ENCODE measurements around the gene CARNS1. TPM values are rescaled to one million over a fixed set of nuclear protein-coding genes. Genes with fewer than 3 reads are reported as not detected.

CARNS1 gene
- total RNA-seq, 1 experiment from 2014 or later: not detected

GRCh38 chr11:67435727-67436458 lies 20.4 kb downstream of the CARNS1 start:
- in situ Hi-C loops (cut with HindIII; ENCODE audit: low sequenced_read_pairs): no loop called here
- no peak for DNase-seq (ENCODE audit: low spot score)

GRCh38 chr11:67436459-67437081 lies 21.1 kb downstream of the CARNS1 start:
- DNase-seq (ENCODE audit: low spot score): no peak
- in situ Hi-C loops (cut with HindIII; ENCODE audit: low sequenced_read_pairs): no loop called here

DNA sequence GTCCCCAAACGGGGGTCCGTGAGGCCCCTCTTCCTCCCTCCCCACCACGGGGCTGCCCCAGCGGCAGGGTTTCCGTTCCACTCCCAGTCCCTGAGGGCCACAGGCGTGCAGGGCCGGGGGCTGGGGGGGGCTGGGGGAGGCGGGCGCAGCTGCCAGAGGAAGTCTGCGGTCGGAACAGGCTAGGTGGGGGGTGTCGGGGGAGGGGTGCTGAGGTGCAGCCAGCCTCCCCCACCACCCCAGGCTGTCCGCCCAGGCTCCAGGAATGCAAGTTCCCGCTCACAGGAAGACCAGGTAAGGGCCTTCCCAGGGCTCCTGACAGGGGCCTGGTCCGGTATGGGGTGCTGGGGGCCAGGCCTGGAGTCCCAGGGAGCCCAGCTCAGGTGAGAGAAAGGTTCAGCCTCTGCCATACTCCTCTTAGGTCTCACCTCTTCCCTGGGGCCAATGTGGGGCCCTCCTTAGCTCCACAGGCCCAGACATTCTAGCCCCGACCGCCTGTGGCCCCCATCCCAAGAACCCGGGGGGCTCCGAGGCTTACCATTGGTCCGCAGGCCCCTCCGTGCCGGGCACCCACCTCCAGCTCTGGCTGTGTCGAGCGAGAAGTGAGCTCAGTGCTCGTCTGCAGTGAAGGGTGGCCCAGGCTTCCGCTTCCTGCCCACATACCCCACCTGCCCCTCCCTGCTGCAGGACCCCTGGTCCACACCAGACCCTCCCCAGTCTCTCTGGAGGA lies 21.8 kb downstream of the CARNS1 start, which contains the start of gene PTPRCAP:
TSS of gene PTPRCAP (minus strand) at position 601 of the 727 bp plus-strand sequence. CDS start at position 538, 63 bp downstream.
- no peak for DNase-seq (ENCODE audit: low spot score)
- in situ Hi-C loops (cut with HindIII; ENCODE audit: low sequenced_read_pairs): no loop called here

- in situ Hi-C loops (cut with HindIII; ENCODE audit: low sequenced_read_pairs): no loop called here
- DNase-seq (ENCODE audit: low spot score): no peak
Measured at GRCh38 chr11:67437809-67438157, 22.3 kb downstream of the CARNS1 start.

- in situ Hi-C loops (cut with HindIII; ENCODE audit: low sequenced_read_pairs): no loop called here
Measured at GRCh38 chr11:67438158-67438902, 22.9 kb downstream of the CARNS1 start.

DNA sequence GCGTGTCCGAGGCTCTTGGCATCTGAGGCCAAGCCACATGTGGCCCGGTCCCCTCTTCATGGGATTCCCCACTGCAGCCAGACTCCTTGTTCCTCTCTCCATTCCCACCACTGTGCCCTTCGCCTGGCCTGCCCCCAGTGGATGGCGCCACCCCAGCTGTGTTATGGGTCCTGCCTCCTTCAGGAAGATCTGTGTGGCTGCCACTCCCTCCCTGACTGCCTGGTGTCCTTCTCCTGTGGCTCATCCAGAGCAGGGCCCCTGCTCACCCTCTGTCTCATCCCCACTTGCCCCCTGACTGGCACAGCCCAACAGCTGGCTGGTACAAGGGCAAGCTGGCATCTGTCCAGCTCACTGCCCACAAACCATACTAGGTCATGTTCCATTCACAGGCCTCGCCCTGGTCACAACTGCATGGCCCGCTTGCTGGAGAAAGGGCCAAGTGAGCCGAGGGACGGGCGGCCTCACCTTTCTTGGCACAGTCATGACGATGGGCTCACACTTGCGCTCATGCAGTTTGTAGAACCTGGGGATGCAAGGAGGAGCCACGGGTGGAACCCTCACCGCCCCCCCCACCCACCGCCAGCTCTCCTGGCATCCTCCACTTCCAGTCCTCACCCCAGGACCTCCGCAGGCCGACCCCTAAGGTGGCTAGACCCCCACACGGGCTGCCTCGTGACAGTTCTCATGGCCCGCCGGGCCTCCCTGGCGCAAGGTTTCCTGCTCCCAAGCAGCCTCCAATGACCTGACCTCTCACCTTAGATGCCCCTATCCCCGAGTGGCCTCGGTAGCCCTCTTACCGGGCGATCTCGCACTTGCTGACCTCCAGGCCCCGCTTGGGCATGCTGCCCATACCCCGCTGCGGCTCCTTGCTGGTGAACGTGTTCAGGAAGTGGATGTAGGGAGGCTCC lies 24.1 kb downstream of the CARNS1 start:
- no peak for DNase-seq (ENCODE audit: low spot score)
- in situ Hi-C loops (cut with HindIII; ENCODE audit: low sequenced_read_pairs): no loop called here

More at GRCh38 chr11:67438158-67438902, 22.9 kb downstream of the CARNS1 start:
- no peak for DNase-seq (ENCODE audit: low spot score)

DNA sequence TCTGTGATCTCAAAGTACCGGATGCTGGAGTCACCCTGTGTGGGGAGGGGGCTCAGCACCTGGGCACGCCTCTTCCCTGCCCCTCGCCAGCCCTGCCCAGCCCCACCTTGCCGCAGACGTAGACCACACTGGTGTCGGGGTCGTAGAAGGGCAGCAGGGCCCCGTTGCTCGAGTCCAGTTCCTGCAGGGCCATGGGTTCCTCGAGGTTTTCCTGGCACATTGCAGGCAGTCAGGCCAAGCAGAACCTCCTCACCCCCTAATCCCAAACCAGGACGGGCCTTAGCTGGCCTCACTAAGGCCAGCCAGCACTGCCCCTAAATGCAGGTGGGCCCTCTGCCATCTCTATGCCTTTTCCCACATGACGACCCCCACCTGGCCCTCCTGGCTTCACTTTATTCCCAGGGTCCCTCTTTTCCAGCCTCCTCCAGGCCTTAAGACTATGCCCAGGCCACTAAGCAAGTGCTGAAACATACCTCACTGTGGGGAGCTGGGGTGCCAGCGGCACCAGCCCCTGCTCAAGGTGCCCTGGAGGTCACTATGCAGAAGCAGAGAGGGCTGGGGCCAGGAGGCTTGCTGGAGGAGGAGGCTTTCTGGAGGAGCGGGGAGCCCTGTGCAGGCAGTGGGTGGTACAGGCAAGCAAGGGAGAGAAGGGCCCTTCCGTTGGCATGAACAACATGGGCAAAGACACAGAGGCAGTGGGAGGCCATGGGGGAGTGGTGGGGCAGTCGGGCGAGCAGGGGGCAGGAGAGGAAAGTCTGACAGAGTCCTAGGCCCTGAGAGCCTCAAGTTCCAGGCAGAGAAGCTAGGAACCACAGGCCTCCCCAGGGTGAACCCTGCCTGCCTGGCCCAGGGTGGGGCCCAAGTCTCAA lies 25.0 kb downstream of the CARNS1 start:
- in situ Hi-C loops (cut with HindIII; ENCODE audit: low sequenced_read_pairs): no loop called here
- DNase-seq (ENCODE audit: low spot score): no peak

- in situ Hi-C loops (cut with HindIII; ENCODE audit: low sequenced_read_pairs): no loop called here
- DNase-seq (ENCODE audit: low spot score): no peak
Measured at GRCh38 chr11:67441098-67441563, 25.7 kb downstream of the CARNS1 start.

DNA sequence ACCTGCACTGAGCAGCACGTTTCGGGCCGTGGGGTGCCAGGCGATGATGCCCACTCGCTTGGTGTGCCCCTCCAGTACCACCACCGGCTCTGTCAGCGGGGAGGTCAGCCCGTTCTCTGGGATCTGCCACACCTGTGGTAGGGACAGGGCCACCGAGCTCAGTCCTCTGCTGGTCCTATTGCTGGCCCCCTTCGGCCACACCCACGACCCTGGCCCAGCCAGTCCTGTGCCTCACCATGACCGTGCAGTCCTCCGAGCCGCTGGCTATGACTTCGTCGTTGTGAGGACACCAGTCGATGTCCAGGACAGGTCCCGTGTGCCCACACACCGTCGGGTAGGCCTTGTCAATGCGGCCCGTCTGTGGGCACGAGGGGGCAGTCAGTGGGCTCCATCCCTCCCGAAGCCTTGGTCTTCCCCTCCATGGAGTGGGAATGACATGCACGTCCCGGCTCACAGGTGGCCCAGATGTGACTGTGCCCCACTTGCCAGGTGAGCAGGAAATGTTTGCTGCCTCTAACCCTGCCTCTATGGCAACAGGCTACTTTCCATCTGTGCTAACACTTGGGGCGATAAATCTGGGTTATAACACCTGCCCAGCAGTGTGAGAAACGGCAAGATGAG lies 26.4 kb downstream of the CARNS1 start:
- no peak for DNase-seq (ENCODE audit: low spot score)
- in situ Hi-C loops (cut with HindIII; ENCODE audit: low sequenced_read_pairs): no loop called here

DNA sequence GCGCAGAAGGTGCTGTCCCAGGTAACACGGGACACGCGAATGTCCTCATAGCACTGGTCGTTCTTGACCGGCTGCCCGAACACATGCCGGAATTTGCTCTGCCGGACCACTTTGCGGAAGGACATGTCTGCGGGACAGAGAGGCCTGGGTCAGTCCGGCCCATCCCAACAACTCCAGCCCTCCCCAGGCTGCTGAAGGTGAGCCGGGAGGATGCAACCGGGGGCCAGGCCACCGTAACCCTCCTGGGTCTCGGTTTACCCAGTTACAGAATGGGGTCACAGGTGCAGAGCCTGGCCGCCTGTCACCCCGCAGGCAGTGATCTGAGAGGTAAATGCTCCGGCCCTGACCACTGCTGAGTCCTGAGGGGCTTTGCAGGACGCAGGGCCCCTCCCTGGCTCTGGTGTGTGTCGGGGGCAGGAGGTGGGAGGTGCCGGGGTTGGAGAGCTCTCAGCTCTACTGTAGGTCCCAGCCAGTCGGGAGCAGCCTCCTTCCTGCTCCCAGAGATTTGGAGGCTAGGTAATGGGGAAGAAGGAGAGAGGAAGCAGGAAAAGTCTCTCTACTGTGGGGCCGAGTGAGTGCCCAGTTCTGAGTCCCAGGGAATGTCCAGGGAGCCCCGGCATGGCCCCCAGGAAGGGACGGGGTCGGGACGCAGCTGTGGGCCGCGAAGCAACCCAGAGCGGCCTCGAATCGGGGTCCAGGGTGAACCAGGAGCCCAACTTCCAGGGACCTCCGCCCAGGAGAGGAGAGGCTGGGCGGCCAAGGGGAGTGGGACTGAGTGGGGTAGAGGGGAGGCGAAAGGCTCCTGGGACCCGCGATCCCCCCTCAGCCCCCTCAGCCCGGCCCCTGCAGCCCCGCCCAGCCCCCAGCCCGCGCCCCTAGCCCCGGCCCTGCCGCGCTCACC lies 27.3 kb downstream of the CARNS1 start:
- in situ Hi-C loops (cut with HindIII; ENCODE audit: low sequenced_read_pairs): no loop called here
- no peak for DNase-seq (ENCODE audit: low spot score)

DNA sequence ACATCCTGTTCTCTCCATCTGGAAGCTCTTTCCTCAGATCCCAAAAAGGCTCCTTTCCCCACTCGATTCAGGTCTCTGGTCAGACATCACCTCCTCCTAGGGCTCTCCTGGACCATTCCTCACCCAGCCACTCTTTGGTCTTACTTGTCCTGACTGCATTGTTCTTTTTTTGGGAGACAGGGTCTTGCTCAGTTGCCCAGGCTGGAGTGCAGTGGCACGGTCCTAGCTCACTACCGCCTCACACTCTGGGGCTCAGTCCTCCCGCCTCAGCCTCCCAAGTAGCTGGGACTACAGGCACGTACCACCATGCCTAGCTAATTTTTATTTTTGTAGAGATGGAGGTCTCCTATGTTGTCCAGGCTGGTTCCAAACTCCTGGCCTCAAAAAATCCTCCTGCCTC lies 30.0 kb downstream of the CARNS1 start:
- DNase-seq (ENCODE audit: low spot score): no peak
- in situ Hi-C loops (cut with HindIII; ENCODE audit: low sequenced_read_pairs): no loop called here

- DNase-seq (ENCODE audit: low spot score): no peak
- in situ Hi-C loops (cut with HindIII; ENCODE audit: low sequenced_read_pairs): no loop called here
Measured at GRCh38 chr11:67448220-67448609, 32.7 kb downstream of the CARNS1 start.

- no peak for DNase-seq (ENCODE audit: low spot score)
- in situ Hi-C loops (cut with HindIII; ENCODE audit: low sequenced_read_pairs): no loop called here
Measured at GRCh38 chr11:67449116-67449844, 33.8 kb downstream of the CARNS1 start.

- in situ Hi-C loops (cut with HindIII; ENCODE audit: low sequenced_read_pairs): no loop called here
- DNase-seq (ENCODE audit: low spot score): no peak
Measured at GRCh38 chr11:67450796-67451657, 35.5 kb downstream of the CARNS1 start.

- in situ Hi-C loops (cut with HindIII; ENCODE audit: low sequenced_read_pairs): no loop called here
Measured at GRCh38 chr11:67451658-67451976, 36.1 kb downstream of the CARNS1 start.

More at GRCh38 chr11:67451658-67451976, 36.1 kb downstream of the CARNS1 start:
- DNase-seq (ENCODE audit: low spot score): no peak
